ENCODE data around the gene KCNAB2.

The KCNAB2 gene

GRCh38 chr1:6123083-6123482, 77.4 kb downstream of the KCNAB2 start:
- TF ChIP-seq CTCF (conservative IDR thresholded peaks at IDR 0.05; ENCODE audit: control insufficient read depth, insufficient read depth, low read depth, low read length): no peak
- no peak for DNase-seq (ENCODE audit: low read depth)
- H3K4me3 ChIP-seq (ENCODE audit: control insufficient read depth, low read depth, low read length): no peak overlapping the region

GRCh38 chr1:6123816-6124215, 78.1 kb downstream of the KCNAB2 start:
- DNase-seq (ENCODE audit: low read depth): no peak
- TF ChIP-seq CTCF (conservative IDR thresholded peaks at IDR 0.05; ENCODE audit: control insufficient read depth, insufficient read depth, low read depth, low read length): no peak
- H3K4me3 ChIP-seq (ENCODE audit: control insufficient read depth, low read depth, low read length): no peak overlapping the region

- no peak for DNase-seq (ENCODE audit: low read depth)
- TF ChIP-seq CTCF (conservative IDR thresholded peaks at IDR 0.05; ENCODE audit: control insufficient read depth, insufficient read depth, low read depth, low read length): no peak
- H3K4me3 ChIP-seq (ENCODE audit: control insufficient read depth, low read depth, low read length): no peak overlapping the region
These were observed 78.7 kb downstream of the KCNAB2 start for GRCh38 chr1:6124341-6124740.

GRCh38 chr1:6124746-6125365, 79.2 kb downstream of the KCNAB2 start:
- no peak overlapping the region for H3K4me3 ChIP-seq (ENCODE audit: control insufficient read depth, low read depth, low read length)
- no peak for DNase-seq (ENCODE audit: low read depth)
- TF ChIP-seq CTCF (conservative IDR thresholded peaks at IDR 0.05; ENCODE audit: control insufficient read depth, insufficient read depth, low read depth, low read length): no peak

GRCh38 chr1:6125366-6125765, 79.7 kb downstream of the KCNAB2 start:
- no peak for TF ChIP-seq CTCF (conservative IDR thresholded peaks at IDR 0.05; ENCODE audit: control insufficient read depth, insufficient read depth, low read depth, low read length)
- no peak overlapping the region for H3K4me3 ChIP-seq (ENCODE audit: control insufficient read depth, low read depth, low read length)
- no peak for DNase-seq (ENCODE audit: low read depth)

GRCh38 chr1:6126028-6126427, 80.3 kb downstream of the KCNAB2 start:
- no peak overlapping the region for H3K4me3 ChIP-seq (ENCODE audit: control insufficient read depth, low read depth, low read length)
- DNase-seq (ENCODE audit: low read depth): no peak
- TF ChIP-seq CTCF (conservative IDR thresholded peaks at IDR 0.05; ENCODE audit: control insufficient read depth, insufficient read depth, low read depth, low read length): no peak
